ENCODE measurements around the gene UPB1. TPM values are rescaled to one million over a fixed set of nuclear protein-coding genes. Genes with fewer than 3 reads are reported as not detected.
"Not testable (repeated sequence)": the region's sequence is repeated elsewhere in the genome, so short reads cannot be mapped to it uniquely, and the experiment has no call there.

UPB1 gene
- total RNA-seq, 2 donors from 2014 or later = 0.08 TPM; not detected in 1

DNA sequence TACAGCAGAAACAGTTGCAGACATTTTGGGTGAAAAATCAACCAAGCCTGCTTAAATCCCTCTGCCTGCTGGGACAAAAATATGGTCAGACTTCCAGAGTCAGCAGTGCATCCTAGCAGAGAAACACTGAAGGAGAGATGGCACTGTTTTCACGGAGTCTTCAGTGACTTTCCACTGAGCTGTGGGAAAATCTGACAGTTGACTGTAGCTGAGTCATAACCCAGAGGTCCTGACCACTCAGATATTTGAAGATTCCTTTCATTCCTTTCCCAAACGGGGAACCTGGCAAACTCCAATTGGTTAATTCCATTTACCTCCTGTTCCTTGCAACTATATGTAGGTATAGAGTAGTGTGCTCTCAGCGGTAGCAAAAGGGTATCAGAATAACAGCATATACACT lies 20.9 kb upstream of the UPB1 start:
- ATAC-seq = no peak
- intact Hi-C loops (cut with DNase I, micrococcal nuclease) = no loop called here
- no peak for DNase-seq

DNA sequence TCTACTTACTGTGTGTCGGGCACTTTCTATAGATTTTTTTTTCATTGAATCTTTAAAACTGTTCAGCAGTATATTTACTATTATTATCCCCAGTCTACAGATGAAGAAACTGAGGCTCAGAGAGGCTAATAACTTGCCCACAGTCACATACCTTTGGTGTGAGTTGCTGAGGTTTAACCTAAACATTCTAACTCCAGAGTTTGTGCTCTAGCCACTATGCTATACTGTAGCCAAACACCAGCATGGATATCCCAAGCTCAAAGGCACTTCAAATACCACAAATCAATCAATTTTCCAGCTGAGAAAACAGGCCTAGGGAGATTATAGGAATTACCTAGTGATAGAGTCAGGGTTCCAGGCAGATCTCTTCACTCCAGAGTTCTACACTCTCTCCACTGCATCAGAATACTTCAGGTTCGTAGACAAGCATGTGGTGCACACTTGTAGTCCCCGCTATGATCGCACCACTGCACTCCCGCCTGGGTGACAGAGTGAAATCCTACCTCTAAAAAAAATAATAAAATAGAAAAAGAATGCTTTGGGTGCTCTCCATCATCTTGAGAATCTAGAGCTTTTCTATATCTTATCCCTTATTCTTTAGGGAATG lies 20.4 kb upstream of the UPB1 start:
- DNase-seq (no peak), ATAC-seq (no peak)
- intact Hi-C loops (cut with DNase I, micrococcal nuclease) = no loop called here

DNA sequence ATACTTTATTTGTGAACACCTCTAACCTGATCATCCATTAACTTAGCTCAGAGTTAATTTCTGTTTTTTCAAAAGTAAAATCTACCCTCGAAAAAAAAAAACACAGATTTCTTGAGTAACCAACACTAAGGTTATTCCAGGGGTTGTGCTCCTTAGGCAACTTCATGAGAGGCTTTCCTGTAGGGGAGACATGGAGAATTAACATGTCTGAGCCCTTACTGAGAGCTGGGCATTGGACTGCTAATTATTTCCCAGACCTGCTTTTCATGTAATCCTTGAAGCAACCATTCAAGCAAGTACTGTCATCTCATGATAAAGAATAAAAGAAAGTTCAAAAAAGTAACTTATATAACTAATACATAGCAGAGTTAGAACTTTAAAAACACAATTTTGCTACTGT lies 13.5 kb upstream of the UPB1 start:
- ATAC-seq = no peak

DNA sequence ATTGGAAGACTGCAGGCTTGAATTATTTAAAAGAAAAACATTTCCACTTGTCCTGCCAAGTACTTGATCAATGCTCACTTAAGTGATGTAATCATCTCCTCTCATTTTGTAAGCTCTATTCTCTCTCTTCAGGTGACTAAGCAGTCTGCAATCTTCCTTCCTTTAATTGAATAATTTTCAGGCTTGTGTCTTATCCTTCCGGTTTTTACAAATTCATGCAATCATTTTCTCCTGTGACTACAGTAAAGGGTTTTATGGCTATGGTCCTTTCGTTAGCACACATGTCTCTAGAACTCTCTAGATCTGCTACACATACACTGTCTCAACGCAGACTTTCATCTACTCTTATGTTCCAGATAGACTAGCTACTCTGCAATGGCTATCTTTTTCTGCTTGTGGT lies 12.6 kb upstream of the UPB1 start:
- DNase-seq (no peak), ATAC-seq (no peak)
- intact Hi-C loops (cut with DNase I, micrococcal nuclease) = no loop called here

More for the DNA sequence above, 13.5 kb upstream of the UPB1 start:
- intact Hi-C loops (cut with DNase I, micrococcal nuclease) = no loop called here
- DNase-seq = no peak

DNA sequence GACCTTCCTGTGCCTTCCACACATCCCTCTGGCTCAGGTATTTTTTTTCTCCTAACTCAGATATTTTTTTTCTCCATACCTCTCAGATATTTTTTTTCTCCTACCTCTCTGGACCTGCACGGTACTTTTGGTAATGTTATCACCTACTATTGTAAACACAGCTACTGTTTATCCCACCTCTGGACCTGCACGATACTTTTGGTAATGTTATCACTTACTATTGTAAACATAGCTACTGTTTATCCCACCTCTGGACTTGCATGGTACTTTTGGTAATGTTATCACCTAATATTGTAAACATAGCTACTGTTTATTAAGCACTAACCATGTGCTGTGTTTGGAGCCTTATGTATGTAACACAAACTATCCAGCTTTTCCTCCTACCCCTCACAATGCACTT lies 12.1 kb upstream of the UPB1 start:
- ATAC-seq (no peak), DNase-seq (no peak)
- intact Hi-C loops (cut with DNase I, micrococcal nuclease) = no loop called here

DNA sequence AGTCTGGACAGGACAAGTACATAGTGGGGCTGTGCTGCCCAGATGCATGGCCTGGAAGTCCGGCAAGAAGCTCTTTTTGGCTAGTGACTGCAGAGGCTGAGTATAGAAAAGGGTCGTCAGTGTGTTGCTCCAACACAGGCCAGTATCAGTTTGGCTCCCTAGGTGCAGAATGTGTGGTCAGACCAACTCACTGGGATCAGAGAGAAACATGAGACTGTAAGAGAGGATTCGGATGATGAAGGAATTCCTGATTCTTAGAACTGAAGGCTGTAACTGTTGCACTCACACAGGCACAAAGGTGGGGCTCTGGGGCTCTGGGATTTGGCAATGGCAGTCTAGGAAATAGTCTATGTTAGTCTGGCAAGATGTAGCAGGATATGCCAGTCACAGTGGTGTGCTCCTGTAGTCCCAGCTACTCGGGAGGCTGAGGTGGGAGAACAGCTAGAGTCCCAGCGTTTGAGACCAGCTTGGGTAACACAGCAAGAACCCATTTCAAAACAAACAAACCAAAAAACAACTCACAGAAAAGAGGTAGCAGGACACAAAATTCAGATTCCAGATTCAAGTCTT lies 11.1 kb upstream of the UPB1 start:
- no peak for DNase-seq
- ATAC-seq = no peak
- intact Hi-C loops (cut with DNase I, micrococcal nuclease) = no loop called here

DNA sequence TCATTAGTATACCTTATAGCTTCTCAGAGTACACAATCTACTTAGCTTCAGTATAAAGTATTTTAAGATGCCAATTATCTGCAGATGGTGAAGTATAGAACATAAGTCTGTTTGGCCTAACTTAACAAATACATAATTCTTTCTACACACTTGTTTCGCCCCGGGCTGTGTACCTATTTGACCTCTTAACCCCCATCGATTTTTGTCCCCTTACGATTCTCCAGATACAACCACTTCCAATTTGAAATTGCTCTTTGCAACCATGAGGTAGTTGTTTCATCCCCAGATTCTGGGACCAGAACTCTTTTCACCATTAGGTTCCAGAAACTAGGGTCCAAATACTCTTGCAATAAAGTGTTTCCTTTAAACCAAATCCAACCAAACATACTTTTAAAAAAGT lies 10.0 kb upstream of the UPB1 start:
- intact Hi-C loops (cut with DNase I, micrococcal nuclease) = no loop called here
- ATAC-seq = no peak
- no peak for DNase-seq

DNA sequence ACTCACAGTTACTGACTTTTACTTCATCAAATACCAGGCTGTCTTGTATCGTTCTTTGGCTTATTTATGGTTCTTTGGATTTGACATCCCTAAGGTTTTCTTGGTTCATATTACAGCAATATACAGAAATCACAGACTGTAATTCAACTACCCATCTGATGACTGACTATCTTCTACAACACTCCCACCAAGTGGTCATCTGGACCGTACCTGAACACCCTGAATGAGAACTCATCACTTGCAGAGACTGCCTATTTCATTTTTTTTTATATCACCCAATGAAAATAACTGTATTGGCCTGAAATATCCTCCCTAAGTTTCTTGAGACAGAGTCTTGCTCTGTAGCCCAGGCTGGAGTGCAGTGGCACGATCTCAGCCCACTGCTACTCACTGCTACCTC lies 9.5 kb upstream of the UPB1 start:
- ATAC-seq (no peak), DNase-seq (no peak)
- intact Hi-C loops (cut with DNase I, micrococcal nuclease) = no loop called here

DNA sequence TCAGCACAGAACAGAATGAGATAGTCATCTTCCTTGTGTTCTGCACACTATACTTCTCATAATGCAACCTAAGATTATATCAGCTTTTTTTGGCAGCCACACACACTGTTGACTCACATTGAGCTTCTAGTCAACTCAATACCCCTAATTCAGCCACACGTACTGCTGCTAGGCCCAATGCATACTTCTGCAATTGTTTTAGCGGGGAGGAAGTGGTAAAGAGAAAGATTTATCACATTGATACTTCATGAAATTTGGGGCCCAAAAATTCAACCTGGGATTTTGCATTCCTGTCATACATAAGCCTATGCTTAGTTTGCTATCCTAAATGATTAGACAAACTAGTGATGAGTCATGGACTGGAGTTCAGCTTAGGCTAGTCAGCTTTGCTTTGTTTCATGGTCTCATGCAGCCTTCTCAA lies 8.6 kb upstream of the UPB1 start:
- DNase-seq (no peak), ATAC-seq (no peak)
- intact Hi-C loops (cut with DNase I, micrococcal nuclease) = no loop called here

DNA sequence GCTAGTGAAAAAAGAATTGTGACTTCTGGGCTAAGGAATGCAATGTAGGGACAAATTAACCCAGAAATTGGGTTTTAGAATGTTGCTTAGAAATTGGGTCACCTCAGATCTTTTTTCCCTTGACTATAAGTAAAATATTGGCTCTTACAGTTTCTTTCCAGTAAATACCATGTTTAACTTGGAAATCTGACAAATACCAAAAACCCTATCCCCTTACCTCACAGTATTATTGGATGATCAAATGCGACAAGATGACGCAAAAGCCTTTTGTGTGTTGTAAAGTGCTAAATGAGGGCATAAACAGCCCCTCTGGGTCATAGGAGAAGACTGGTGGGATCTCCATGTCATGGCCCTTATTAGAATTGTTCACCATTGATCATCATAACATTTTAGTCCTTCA lies 6.1 kb upstream of the UPB1 start:
- ATAC-seq = no peak
- intact Hi-C loops (cut with DNase I, micrococcal nuclease) = no loop called here

DNA sequence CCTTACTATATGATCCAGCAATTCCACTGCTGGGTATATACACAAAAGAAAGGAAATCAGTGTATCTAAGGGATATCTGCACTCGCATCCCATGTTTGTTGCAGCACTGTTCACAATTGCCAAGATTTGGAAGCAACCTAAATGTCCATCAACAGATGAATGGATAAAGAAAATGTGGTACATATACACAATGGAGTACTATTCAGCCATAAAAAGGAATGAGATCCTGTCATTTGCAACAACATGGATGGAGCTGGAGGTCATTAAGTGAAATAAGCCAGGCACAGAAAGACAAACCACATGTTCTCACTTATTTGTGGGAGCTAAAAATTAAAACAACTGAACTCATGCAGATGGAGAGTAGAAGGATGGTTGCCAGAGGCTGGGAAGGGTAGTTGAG lies 5.7 kb upstream of the UPB1 start:
- intact Hi-C loops (cut with DNase I, micrococcal nuclease); ATAC-seq; DNase-seq: not testable (repeated sequence)

More for the DNA sequence above, 6.1 kb upstream of the UPB1 start:
- no peak for DNase-seq

DNA sequence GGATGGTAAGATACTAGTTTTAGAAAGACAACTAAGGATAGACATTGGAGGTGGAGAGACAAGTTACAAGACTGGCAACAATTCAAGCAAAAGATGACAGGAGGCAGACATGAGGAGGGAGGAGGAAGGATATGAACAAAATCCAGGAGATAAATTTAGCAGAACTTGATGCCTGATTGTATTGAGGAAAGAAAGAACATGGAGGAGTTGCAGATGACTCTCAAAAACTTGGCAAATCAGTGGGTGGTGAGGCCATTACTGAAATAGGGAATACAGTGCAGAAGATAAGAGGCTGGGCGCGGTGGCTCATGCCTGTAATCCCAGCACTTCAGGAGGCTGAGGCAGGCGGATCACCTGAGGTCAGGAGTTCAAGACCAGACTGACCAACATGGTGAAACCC lies 2.7 kb upstream of the UPB1 start:
- intact Hi-C loops (cut with DNase I, micrococcal nuclease) = no loop called here
- ATAC-seq = no peak
- no peak for DNase-seq

DNA sequence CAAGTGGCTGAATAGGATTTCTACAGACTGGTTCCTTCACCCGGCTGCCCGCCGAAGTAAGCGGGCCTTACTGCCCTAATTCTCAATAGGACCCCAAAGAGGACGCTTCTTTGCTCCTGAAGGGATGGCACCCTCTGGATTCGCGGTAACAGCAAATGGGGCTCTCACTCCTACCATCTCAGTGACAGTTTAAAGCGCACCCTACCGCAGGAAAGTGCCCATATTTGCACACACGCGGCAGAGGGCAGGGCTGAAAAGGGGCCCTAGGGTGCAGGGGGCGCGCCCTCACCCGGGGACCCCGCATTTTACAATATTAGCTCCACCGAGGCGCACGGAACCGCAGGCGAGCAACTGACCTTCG lies 985 bp upstream of the UPB1 start:
- intact Hi-C loops (cut with DNase I, micrococcal nuclease) = no loop called here
- ATAC-seq (no peak), DNase-seq (no peak)

DNA sequence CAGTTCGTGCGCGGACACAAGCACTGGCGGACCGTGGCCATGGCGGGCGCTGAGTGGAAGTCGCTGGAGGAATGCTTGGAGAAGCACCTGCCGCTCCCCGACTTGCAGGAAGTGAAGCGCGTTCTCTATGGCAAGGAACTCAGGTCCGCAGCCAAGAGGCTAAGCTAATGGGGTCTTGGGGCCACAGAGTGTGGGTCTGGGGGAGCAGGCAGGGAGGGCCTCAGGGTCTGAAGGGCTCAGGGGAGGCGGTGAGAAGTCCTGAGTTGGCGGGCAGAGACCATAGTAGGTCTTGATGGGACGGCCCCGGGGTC lies 188 bp downstream of the UPB1 start:
- intact Hi-C loops (cut with DNase I, micrococcal nuclease) = no loop called here
- ATAC-seq = no peak
- no peak for DNase-seq

DNA sequence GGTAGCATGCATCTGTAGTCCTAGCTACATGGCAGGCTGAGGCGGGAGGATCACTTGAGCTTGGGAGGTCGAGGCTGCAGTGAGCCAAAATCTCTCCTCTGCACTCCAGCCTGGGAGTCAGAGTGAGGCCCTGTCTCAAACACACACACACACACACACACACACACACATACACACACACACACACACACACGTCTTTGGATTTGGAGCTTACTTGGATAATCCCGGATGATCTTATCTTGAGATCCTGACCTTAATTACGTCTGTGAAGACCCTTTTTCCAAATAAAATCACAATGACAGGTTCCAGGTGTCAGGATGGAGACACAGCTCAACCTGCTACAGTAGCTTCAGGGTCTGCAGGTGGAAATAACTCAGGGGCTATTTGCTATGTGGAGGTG lies 1.1 kb downstream of the UPB1 start:
- intact Hi-C loops (cut with DNase I, micrococcal nuclease) = no loop called here
- no peak for ATAC-seq
- no peak for DNase-seq

DNA sequence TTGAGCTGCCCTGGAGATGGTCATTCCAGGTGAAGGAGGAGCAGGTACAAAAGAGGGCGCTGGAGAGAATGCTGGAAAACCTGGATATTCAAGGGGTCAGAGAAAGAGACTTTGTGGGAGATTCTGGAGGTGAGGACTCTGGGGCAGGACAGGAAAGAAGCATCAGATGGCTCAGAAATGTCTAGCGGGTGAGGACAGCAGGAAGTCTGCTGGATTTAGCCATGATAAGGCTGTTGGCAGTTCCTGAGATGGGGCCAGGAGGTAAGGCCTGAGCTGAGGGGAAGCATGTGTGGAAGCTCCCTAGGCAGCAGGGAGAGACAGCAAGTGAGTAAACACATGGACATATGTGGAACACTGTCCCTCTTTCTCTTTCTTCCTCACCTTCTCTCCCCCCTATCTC lies 1.5 kb downstream of the UPB1 start:
- no peak for ATAC-seq
- DNase-seq = no peak
- intact Hi-C loops (cut with DNase I, micrococcal nuclease) = no loop called here

DNA sequence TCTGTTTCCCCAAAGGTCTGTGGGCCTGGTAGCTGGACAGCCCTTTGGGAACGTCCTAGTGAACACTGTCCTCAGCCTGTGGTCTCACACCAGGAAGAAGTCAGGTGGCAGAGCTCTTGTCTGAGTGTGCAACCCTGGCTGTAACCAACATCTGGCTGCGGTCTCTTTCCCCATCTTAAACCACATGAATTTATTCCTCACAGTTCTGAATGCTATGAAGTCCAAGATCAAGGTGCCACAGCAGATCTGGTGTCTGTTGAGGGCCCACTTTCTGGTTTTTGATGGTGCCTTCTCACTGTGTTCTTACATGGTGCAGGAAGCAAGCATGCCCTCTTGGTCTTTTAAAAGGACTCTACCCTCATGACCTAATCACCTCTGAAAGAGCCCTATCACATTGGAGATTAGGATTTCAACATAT lies 2.7 kb downstream of the UPB1 start:
- intact Hi-C loops (cut with DNase I, micrococcal nuclease) = no loop called here
- DNase-seq = no peak
- ATAC-seq = no peak

DNA sequence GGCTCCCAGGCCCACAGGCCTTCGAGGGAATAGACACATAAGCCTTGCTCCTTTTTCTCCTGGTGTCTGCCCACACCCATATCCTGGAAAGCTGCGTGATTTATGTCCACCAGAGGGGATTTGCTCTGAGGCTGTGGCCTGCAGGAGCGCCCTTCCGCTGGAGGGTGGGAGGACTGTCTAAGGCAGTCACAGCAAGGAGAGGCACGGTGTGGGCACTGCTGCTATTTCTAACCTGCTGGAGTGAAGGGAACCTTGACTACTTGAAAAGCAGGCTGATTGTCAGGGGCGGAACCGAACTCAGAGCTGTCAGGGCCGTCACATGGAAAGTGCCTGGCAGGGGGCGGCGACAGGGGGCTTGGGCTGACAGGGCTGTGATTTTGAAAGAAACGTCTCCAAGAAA lies 3.7 kb downstream of the UPB1 start:
- ATAC-seq (no peak), DNase-seq (no peak)
- intact Hi-C loops (cut with DNase I, micrococcal nuclease) = no loop called here

DNA sequence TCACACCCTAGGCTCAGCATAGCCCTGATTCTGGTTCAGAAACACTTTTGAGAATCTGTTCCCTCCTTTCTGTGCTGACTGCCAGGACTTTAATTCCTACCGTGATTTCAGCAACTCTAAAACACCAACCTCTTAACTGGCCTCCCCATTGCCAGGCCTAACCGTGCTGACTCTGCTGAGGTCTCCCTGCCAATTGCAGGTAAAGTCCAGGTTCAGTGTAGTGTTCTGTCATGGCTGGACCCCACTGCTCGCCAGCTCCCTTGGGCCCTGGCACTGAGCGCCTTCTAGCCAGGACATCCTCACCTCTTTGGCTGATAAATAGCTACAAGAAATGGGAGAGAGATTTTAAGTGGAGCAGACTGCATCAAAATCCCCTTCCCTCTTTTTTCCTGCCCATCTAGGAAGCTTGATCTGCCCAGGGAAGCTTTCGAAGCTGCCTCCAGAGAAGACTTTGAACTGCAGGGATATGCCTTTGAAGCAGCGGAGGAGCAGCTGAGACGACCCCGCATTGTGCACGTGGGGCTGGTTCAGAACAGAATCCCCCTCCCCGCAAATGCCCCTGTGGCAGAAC lies 4.7 kb downstream of the UPB1 start:
- intact Hi-C loops (cut with DNase I, micrococcal nuclease) = no loop called here
- DNase-seq (no peak), ATAC-seq (no peak)

DNA sequence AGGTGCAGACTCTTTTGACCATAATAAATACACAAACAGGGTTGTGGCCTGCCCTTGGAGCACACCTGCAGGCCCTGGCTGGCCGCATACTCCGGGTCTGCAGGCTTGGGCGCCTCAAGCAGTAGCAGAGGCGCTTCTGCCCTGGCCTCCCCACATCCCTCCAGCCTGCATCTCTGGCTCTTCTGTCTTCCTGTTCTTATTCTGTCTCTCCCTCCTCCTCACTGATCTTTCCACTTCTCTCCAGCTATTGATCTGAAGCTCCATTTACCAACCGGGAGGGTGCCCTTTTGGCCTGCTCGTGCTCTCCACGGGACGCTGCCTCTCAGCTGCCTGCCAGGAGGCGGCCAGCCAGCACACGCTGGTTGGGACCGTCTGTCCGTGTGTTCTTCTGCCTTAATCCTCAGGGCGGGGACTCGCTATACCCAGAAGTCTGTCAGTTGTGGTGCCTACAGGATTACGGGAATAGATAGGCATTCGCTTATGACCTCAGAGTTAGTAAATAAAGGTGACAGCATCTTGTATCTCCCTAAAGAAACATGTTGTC lies 5.2 kb downstream of the UPB1 start:
- DNase-seq = no peak
- intact Hi-C loops (cut with DNase I, micrococcal nuclease) = no loop called here
- no peak for ATAC-seq
